GM06990 (cell line): ENCODE results near the gene PBX1.

Experiments
- DNase-seq: peaks from one replicate; pipeline ENCODE4 v3.0.0-alpha.2; 2011; ENCODE audit not compliant: insufficient read length; ENCODE audit errors: extremely low read depth
- H3K27me3 ChIP-seq: replicated peaks from 2 replicates; pipeline ENCODE4 v1.6.0; 2011; ENCODE audit warnings: low read length; ENCODE audit not compliant: control insufficient read depth, insufficient read depth
- H3K36me3 ChIP-seq: 2 replicates; pipeline ENCODE4 v1.5.1; 2011; ENCODE audit warnings: low read length; ENCODE audit not compliant: control insufficient read depth, insufficient read depth
- H3K4me3 ChIP-seq: replicated peaks from 2 replicates; pipeline ENCODE4 v1.5.1; 2011; ENCODE audit warnings: low read depth, mild to moderate bottlenecking, control low read depth, low read length
- TF ChIP-seq, protein P1 (sequence below): IDR thresholded peaks from 2 replicates; pipeline ENCODE4 v1.5.1; 2011; ENCODE audit warnings: low read length, control low read depth, mild to moderate bottlenecking, inconsistent platforms; ENCODE audit not compliant: insufficient read depth, poor library complexity, severe bottlenecking

PBX1 gene

GRCh38 chr1:164558461-164559341 is at the start of gene PBX1:
Gene PBX1, plus strand, starts transcription at chr1:164559184.
- peak; percentile 29 for DNase-seq
- TF ChIP-seq, protein P1, sequence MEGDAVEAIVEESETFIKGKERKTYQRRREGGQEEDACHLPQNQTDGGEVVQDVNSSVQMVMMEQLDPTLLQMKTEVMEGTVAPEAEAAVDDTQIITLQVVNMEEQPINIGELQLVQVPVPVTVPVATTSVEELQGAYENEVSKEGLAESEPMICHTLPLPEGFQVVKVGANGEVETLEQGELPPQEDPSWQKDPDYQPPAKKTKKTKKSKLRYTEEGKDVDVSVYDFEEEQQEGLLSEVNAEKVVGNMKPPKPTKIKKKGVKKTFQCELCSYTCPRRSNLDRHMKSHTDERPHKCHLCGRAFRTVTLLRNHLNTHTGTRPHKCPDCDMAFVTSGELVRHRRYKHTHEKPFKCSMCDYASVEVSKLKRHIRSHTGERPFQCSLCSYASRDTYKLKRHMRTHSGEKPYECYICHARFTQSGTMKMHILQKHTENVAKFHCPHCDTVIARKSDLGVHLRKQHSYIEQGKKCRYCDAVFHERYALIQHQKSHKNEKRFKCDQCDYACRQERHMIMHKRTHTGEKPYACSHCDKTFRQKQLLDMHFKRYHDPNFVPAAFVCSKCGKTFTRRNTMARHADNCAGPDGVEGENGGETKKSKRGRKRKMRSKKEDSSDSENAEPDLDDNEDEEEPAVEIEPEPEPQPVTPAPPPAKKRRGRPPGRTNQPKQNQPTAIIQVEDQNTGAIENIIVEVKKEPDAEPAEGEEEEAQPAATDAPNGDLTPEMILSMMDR = no peak
- Histone ChIP-seq H3K4me3 (peak within 1 kb of the TSS; percentile 57), H3K36me3 (no peaks in the 10 kb centered on the region), H3K27me3 (no peaks in the 10 kb centered on the region)

DNA sequence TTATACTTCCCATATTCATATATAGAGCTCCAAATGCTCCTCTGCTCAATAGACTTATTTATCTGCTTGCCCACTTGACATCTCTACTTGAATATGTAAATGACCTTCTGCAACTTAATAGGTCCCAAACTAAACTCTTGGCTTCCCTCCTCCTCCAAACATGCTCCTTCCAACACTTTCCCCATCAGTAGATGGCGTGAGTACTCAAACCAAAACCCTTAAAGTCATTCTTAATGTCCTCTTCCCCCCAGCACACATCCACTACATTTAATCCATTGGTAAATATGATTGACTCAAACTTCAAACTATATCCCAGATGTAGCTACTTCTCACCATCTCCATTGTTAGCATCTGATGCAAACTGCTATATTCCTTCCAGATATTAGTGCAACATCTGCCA is 48.5 kb upstream of the PBX1 start:
- no peaks in the 10 kb centered on the region for H3K36me3 ChIP-seq
- DNase-seq = no peak

DNA sequence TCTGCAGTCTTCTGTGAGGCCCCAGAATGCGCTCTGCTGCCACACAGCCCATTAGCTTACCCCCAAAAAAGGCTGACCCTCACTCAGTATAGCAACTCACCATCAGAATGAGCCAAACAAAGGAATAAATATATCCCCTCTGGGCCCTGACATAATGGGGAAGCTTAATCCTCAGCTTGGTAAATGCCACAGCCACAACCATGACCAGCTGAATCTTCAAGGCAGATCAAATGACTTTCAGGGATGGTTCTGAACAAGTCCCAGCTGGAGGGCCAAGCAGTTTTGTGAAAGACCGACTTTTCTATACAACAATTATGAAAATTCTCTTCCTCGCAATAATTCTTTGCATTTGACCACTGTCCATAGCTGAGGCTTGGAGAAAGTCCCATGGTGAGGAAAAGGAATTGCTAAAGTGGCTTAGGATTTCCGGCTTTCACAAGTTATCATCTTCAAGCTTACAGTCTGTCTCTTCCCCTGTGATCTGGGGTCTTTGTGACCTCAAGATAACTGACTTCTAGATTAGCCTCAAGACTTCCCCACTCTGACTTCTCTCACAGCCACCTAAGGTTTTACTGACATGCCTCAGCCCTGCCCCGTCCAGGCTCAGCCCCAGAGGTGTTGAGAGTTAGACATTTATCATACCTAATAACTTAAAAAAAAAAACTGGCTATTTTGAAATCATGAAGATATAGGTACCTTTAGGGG is 47.8 kb upstream of the PBX1 start:
- no peaks in the 10 kb centered on the region for H3K27me3 ChIP-seq
- no peak overlapping the region for H3K4me3 ChIP-seq
- H3K36me3 ChIP-seq = no peaks in the 10 kb centered on the region
- TF ChIP-seq, protein P1 = no peak
- DNase-seq = no peak

More for the DNA sequence above, 48.5 kb upstream of the PBX1 start:
- Histone ChIP-seq H3K27me3 (no peaks in the 10 kb centered on the region), H3K4me3 (no peak overlapping the region)
- TF ChIP-seq, protein P1 = no peak

GRCh38 chr1:164515231-164515630 is 43.8 kb upstream of the PBX1 start:
- DNase-seq = no peak
- no peaks in the 10 kb centered on the region for H3K36me3 ChIP-seq
- TF ChIP-seq, protein P1 = no peak
- no peak overlapping the region for H3K4me3 ChIP-seq
- no peaks in the 10 kb centered on the region for H3K27me3 ChIP-seq

GRCh38 chr1:164515711-164516331 is 43.2 kb upstream of the PBX1 start:
- TF ChIP-seq, protein P1 = no peak
- no peaks in the 10 kb centered on the region for H3K36me3 ChIP-seq

More at GRCh38 chr1:164515711-164516331, 43.2 kb upstream of the PBX1 start:
- Histone ChIP-seq H3K4me3 (no peak overlapping the region), H3K27me3 (no peaks in the 10 kb centered on the region)
- no peak for DNase-seq
